GM12865 (cell line): ENCODE results near the gene NETO2.

Source experiments
- DNase-seq: peaks from one replicate; pipeline ENCODE4 v3.0.0; 2010; ENCODE audit warnings: low read depth
- H3K4me3 ChIP-seq: 2 replicates; pipeline ENCODE4 v1.5.1; 2011; ENCODE audit warnings: mild to moderate bottlenecking, low read depth, low read length, control low read depth
- TF ChIP-seq, protein P1 (sequence below): IDR thresholded peaks from 2 replicates; pipeline ENCODE4 v1.5.1; 2011; ENCODE audit warnings: low read length, control low read depth, low read depth, inconsistent platforms; ENCODE audit not compliant: insufficient read depth; ENCODE audit errors: missing control alignments

Gene NETO2

DNA sequence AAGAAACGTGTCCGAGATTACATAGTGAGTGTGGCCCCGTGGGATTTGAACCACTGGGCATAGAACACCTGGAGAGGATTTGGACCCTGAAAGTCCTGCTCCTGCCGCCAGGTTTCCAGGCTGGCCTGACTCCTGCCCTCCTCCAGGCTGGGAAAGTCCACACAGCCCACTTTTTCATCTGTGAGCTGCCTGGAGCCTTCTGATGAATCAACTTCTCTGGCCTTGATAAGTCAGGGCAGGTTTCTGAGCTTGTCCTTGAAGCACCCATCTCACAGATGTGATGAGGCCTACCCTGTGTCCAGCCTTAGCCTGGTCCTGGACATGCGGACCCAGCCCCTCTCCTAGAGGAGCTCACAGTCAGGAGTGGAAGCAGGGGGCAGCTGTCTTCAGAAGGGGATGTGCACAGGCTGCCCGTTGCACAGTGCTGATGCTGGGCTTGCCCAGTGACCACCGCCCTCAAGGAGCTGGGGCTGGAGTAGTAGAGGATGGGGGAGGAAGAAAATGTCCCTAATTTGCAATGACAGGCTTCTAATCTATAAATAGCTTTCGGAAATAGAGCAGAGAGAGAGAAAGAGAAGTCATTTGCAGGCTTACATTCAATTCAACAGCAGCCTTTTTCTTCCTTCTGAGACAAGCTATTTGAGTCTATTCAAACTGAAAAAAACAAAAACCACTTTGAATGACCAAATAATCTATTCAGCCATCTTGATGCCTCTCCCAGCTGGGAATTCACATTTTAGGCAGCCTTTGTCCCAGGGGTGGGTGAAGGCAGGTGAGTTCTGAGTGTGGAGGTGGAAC lies 96.8 kb downstream of the NETO2 start:
- H3K4me3 ChIP-seq, result no peak overlapping the region; the same call in 1 of the 2 replicates
- TF ChIP-seq, protein P1, sequence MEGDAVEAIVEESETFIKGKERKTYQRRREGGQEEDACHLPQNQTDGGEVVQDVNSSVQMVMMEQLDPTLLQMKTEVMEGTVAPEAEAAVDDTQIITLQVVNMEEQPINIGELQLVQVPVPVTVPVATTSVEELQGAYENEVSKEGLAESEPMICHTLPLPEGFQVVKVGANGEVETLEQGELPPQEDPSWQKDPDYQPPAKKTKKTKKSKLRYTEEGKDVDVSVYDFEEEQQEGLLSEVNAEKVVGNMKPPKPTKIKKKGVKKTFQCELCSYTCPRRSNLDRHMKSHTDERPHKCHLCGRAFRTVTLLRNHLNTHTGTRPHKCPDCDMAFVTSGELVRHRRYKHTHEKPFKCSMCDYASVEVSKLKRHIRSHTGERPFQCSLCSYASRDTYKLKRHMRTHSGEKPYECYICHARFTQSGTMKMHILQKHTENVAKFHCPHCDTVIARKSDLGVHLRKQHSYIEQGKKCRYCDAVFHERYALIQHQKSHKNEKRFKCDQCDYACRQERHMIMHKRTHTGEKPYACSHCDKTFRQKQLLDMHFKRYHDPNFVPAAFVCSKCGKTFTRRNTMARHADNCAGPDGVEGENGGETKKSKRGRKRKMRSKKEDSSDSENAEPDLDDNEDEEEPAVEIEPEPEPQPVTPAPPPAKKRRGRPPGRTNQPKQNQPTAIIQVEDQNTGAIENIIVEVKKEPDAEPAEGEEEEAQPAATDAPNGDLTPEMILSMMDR, result no peak
- peak; percentile 50 for DNase-seq

GRCh38 chr16:47045459-47045858 lies 98.3 kb downstream of the NETO2 start:
- no peak overlapping the region for H3K4me3 ChIP-seq
- TF ChIP-seq, protein P1, result no peak
- no peak for DNase-seq

GRCh38 chr16:47045023-47045422 lies 98.7 kb downstream of the NETO2 start:
- DNase-seq, result no peak
- TF ChIP-seq, protein P1, result no peak
- no peak overlapping the region for H3K4me3 ChIP-seq

DNA sequence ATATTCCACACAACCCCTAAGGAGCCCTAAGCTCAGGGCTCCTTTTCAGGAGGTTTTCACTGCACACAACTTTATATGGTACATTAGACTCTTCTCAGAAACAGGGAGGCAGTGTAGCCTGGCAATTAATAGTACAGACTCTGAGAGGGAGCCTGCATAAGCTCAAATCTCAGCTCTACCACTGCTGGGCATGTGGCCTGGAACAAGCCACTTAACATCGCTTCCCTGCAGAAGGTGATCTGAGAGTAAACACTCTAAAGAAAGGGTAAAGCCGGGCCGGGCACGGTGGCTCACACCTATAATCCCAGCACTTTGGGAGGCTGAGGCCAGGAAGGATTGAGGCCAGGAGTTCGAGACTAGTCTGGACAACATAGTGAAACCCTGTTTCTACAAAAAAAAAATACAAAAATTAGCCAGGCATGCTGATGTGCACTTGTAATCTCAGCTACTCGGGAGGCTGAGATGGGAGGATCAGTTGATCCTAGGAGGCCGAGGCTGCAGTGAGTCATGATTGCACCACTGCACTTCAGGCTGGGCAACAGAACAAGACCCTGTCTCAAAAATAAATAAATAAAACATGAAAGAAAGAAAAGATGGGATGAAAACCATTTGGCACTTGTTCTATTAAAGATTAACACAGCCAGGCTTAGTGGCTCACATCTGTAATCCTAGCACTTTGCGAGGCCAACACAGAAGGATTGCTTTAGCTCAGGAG lies 99.6 kb downstream of the NETO2 start:
- no peak for DNase-seq
- H3K4me3 ChIP-seq, result no peak overlapping the region
- TF ChIP-seq, protein P1, result no peak

- TF ChIP-seq, protein P1, result no peak
- no peak for DNase-seq
- no peak overlapping the region for H3K4me3 ChIP-seq
Observed at GRCh38 chr16:47043200-47043599, 100.5 kb downstream of the NETO2 start.

- TF ChIP-seq, protein P1, result peak; percentile 92
- peak overlapping the region; percentile 67 for H3K4me3 ChIP-seq
Observed at GRCh38 chr16:47037746-47038458, 105.8 kb downstream of the NETO2 start.

More at GRCh38 chr16:47037746-47038458, 105.8 kb downstream of the NETO2 start:
- DNase-seq, result peak; percentile 88
